Activated CD8-positive, alpha-beta memory T cell treated with anti-CD3 and anti-CD28 coated beads, Interleukin-2, amount 50 U/mL, for 4 hours (primary cell): ENCODE measurements around the gene FSD1L.
"Not testable (repeated sequence)": the region's sequence is repeated elsewhere in the genome, so short reads cannot be mapped to it uniquely, and the experiment has no call there.

ENCODE experiments used
- DNase-seq: peaks from one replicate; pipeline ENCODE4 v3.0.0-alpha.2; 2020

Gene FSD1L

DNA sequence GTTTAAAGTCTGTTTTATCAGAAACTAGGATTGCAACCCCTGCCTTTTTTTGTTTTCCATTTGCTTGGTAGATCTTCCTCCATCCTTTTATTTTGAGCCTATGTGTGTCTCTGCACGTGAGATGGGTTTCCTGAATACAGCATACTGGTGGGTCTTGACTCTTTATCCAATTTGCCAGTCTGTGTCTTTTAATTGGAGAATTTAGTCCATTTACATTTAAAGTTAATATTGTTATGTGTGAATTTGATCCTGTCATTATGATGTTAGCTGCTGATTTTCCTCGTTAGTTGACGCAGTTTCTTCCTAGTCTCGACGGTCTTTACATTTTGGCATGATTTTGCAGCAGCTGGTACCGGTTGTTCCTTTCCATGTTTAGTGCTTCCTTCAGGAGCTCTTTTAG, 132.1 kb downstream of the FSD1L start:
- not testable (repeated sequence) for DNase-seq

DNA sequence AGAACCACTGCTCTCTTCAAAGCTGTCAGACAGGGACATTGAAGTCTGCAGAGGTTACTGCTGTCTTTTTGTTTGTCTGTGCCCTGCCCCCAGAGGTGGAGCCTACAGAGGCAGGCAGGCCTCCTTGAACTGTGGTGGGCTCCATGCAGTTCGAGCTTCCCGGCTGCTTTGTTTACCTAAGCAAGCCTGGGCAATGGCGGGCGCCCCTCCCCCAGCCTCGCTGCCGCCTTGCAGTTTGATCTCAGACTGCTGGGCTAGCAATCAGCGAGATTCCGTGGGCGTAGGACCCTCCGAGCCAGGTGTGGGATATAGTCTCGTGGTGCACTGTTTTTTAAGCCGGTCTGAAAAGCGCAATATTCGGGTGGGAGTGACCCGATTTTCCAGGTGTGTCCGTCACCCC, 133.7 kb downstream of the FSD1L start:
- DNase-seq: not testable (repeated sequence)

GRCh38 chr9:105593145-105593544, 145.3 kb downstream of the FSD1L start:
- no peak for DNase-seq
